Measurements from ENCODE around the gene ATP2C1. TPM values are rescaled to one million over a fixed set of nuclear protein-coding genes. Genes with fewer than 3 reads are reported as not detected.

ATP2C1 gene
- 116 and 137 TPM in 2 replicates for total RNA-seq

GRCh38 chr3:130893376-130894129, at the start of gene ATP2C1:
TSS of gene ATP2C1 (plus strand) at chr3:130894084. CDS start at chr3:130894770, 686 bp downstream.

DNA sequence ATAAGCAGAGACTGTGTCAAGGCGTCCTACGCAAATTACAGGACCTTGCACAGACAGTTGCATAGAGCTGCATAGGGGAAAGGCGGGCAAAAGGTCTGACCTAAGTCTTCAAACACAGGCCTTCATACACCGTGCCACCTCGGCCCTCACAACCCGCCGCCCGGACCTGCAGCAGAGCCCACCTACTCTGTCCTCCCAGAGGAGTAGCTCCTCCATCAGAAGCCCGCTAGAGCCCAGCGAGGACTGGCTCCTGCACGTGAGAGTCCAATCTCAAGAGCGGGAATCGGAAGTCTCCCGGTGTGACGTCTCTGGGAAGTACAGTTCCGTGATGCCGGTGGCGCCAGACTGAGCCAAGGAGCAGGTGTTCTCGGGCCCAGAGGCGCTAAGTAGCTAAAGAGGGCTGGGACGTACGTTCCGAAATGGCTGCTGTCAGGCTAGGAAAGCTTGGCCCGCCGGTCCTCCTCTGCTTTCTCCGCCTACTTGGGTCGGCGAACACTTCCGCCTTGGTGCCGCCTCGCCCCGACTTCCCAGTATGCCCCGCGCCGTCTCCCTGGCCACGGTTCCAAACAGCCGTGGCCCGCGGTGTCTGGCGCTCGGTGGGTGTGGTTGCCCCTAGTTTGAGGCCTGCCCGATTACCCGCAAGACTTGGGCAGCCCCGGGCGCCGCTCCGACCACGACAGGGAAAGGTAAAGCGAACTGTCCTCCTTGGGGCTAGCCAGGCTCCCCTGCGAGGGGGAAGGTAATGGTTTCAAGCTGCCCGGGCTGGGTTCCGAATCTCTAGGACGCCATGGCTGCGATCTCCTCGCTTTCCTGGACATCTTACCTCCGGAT, 132.7 kb downstream of the ATP2C1 start, which contains the start of the genes ASTE1 and NEK11:
ASTE1 (minus strand) TSS at position 505 of the 831 bp plus-strand sequence. CDS start 1,519 bp downstream, outside the sequence.
NEK11 (plus strand) TSS at position 557 of the 831 bp plus-strand sequence. CDS start 2,832 bp downstream, outside the sequence.

Other genes starting within 250 kb of the ATP2C1 start
- 37.2 and 40.5 TPM in 2 replicates for gene PIK3R4, start 147.3 kb upstream of the ATP2C1 start, total RNA-seq
- gene ASTE1, start 132.7 kb downstream of the ATP2C1 start, total RNA-seq, result 7.7 and 8.6 TPM in 2 replicates
- 7.1 and 11.6 TPM in 2 replicates for gene NEK11, start 132.8 kb downstream of the ATP2C1 start, total RNA-seq

All from smooth muscle cell of trachea (primary cell).